GM12864 (cell line): ENCODE measurements around the gene AHI1.

Source experiments
- DNase-seq: peaks from one replicate; pipeline ENCODE4 v3.0.0-alpha.2; 2011; ENCODE audit warnings: low read depth
- H3K4me3 ChIP-seq: 2 replicates; pipeline ENCODE4 v1.5.1; 2011; ENCODE audit warnings: mild to moderate bottlenecking, low read depth, low read length, control low read depth
- CTCF ChIP-seq: IDR thresholded peaks from 2 replicates; pipeline ENCODE4 v1.5.1; 2011; ENCODE audit warnings: low read depth, mild to moderate bottlenecking, moderate library complexity, low read length, control low read depth, inconsistent platforms; ENCODE audit errors: missing control alignments

Gene AHI1

GRCh38 chr6:135506270-135506997, 8.9 kb upstream of the AHI1 start:
- TF ChIP-seq CTCF = peak; percentile 56
- no peak overlapping the region for H3K4me3 ChIP-seq
- DNase-seq = no peak

GRCh38 chr6:135505648-135506047, 8.1 kb upstream of the AHI1 start:
- no peak overlapping the region for H3K4me3 ChIP-seq
- no peak for DNase-seq
- no peak for TF ChIP-seq CTCF

GRCh38 chr6:135505222-135505621, 7.7 kb upstream of the AHI1 start:
- no peak overlapping the region for H3K4me3 ChIP-seq
- no peak for TF ChIP-seq CTCF
- no peak for DNase-seq

- no peak overlapping the region for H3K4me3 ChIP-seq
- TF ChIP-seq CTCF = no peak
- DNase-seq = no peak
Measured at GRCh38 chr6:135504734-135505133, 7.2 kb upstream of the AHI1 start.

DNA sequence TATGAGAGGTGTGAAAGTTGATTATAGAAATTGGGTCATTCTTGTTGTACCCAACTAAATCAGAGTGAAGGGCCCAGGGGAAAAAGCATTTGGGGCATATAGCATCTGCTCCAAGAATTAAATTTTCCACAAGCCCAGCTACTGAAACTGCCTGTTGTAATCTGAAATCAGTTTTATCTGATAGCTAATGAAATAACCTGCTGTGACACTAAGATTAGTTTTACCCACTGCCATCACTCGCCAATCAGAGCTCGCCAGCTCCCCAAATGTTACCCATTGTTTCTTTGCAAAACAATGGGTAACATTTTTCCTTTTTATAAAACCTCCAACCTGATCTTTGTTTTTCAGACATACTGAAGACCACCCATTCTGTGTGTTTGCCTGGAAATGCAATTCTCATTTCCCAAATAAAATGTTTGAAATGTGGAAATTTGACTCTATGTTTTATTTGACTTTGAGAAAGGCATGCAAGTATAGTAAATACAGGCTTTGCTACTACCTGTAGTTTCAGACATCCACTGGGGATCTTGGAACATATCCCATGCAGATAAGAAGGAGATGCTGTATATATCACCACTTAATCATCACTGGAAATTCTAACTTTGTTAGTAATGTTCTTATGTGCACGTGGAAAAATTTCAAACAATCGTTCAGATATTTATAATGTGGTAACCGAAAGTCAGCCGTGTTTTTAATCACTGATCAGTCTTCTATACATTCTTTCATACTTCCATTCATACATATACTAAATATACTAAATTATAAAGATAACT, 6.3 kb upstream of the AHI1 start:
- no peak overlapping the region for H3K4me3 ChIP-seq
- no peak for DNase-seq
- TF ChIP-seq CTCF = no peak

DNA sequence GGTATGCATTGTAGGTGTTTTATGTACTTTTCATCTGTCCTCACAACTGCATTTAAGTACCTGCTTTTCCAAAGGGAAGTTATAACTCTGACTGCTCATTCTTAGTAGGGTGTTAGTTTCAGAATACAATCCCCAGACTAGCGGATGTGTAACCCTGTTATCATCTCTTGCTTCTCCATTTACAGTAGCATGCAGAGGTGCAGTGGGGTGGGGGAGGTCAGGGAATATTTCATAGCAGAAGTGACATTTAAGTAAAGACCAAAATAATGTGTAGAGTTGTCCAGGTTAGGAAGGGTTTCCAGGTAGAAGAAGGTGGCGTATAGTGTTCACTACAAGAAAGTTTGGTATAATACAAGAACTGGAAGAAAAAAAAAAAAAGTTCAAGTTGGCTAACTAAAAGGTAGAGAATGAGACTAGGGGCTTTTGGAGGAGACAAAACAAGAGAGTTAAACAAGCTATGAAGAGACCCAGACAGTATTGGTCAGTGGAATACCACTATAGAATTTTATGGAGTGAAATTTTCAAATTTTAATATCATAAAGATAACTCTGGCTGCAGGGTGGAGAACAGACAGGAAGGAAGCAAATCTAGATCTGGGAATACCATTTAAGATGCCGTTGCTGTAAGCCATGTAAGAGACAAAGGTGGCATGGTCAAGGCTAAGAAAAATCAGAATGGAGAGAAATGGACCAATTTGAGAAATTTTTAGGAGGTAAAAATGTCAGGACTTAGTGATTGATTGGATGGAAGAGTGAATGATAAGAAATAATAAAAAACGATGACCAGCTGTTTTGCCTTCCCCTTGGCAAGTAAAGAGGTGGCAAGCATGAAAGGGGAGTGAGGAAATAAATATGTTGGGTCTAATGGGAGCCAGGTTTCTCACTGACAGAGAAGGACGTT, 2.2 kb upstream of the AHI1 start:
- no peak overlapping the region for H3K4me3 ChIP-seq
- DNase-seq = no peak
- TF ChIP-seq CTCF = no peak
